ENCODE data around the gene LRRC8A. TPM values are rescaled to one million over a fixed set of nuclear protein-coding genes. Genes with fewer than 3 reads are reported as not detected.
"Not testable (repeated sequence)": the region's sequence is repeated elsewhere in the genome, so short reads cannot be mapped to it uniquely, and the experiment has no call there.

The LRRC8A gene
- total and polyA plus RNA-seq, 2 of the 8 experiments (the other 6 are each of a cell fraction or from before 2014, with no cell fraction given) = 103 to 111 TPM

DNA sequence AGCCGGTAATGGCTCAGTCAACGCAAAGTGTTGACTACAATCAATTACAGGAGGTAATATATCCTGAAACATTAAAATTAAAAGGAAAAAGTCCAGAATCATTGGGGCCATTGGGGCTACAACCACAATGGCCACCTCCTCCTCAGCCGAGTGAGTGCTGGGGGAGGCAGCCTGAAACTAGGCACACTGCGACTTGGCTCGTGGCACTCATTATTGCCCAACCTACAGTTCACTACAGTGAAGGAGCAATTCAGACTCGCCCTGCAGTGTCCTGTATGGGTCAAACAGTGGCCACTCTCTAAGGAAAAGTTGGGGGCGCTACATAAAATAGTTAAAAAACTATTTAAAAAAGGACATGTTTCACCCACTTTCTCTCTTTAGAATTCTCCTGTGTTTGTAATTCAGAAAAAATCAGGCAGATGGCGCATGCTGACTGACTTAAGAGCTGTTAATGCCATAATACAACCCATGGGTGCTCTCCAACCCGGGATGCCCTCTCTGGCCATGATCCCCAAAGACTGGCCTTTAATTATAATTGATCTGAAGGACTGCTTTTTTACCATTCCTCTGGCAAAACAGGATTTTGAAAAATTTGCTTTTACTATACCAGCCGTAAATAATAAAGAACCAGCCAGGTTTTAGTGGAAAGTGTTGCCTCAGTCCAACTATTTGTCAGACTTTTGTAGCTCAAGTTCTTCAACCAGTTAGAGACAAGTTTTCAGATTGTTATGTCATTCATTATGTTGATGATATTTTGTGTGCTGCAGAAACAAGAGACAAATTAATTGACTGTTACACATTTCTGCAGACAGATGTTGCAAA lies 29.9 kb upstream of the LRRC8A start:
- not testable (repeated sequence) for H3K18ac ChIP-seq (ENCODE audit: extremely low read depth, low read length); H2BK120ac ChIP-seq (replicated peaks; ENCODE audit: low read depth, low read length); H3K27me3 ChIP-seq (replicated peaks in 1 of 4; ENCODE audit: control insufficient read depth in 3 of 4, extremely low read depth in 1 of 4, insufficient read depth in 3 of 4, low read length in 3 of 4); H2BK15ac ChIP-seq (ENCODE audit: low read length); H3K9ac ChIP-seq (replicated peaks in 1 of 4; ENCODE audit: extremely low read depth in 1 of 4, low read depth in 3 of 4, low read length in 3 of 4); FAIRE-seq; H3K56ac ChIP-seq (replicated peaks; ENCODE audit: insufficient read length, low read depth, low read length); H4K91ac ChIP-seq (replicated peaks; ENCODE audit: insufficient read length, low read length); H3K27ac ChIP-seq (ENCODE audit: low read depth, low read length); H3K4me1 ChIP-seq (replicated peaks in 1 of 4; ENCODE audit: control insufficient read depth in 3 of 4, insufficient read depth in 4 of 4, low read length in 3 of 4); H3K4me3 ChIP-seq (ENCODE audit: extremely low read depth in 1 of 4, insufficient read depth in 2 of 4, low read depth in 3 of 4, low read length in 4 of 4); H2BK20ac ChIP-seq (ENCODE audit: low read length); H2AFZ ChIP-seq (ENCODE audit: low read length); H3K36me3 ChIP-seq (ENCODE audit: control insufficient read depth in 2 of 4, insufficient read depth in 4 of 4, low read length in 3 of 4); H3K14ac ChIP-seq (ENCODE audit: insufficient read length); H2AK5ac ChIP-seq (ENCODE audit: low read depth, low read length); H3K79me1 ChIP-seq (ENCODE audit: low read depth, low read length); H3K4me2 ChIP-seq (ENCODE audit: insufficient read depth in 1 of 2, low read depth in 2 of 2, low read length in 2 of 2); H2BK5ac ChIP-seq (ENCODE audit: low read depth, low read length); DNase-seq (ENCODE audit: low read depth in 1 of 2, low spot score in 2 of 2); H4K5ac ChIP-seq (ENCODE audit: insufficient read length, low read depth, low read length); H3K79me2 ChIP-seq (ENCODE audit: control insufficient read depth in 1 of 2, insufficient read depth in 2 of 2, low read length in 2 of 2); H3K4ac ChIP-seq (replicated peaks; ENCODE audit: insufficient read length, low read depth, low read length); H3K23ac ChIP-seq (ENCODE audit: insufficient read length); H2BK12ac ChIP-seq (ENCODE audit: low read depth, low read length); H3K23me2 ChIP-seq (ENCODE audit: low read depth, low read length); H4K20me1 ChIP-seq (replicated peaks in 1 of 2; ENCODE audit: control insufficient read depth in 1 of 2, insufficient read depth in 2 of 2, low read length in 2 of 2); H4K8ac ChIP-seq (ENCODE audit: extremely low read depth, insufficient read depth, low read length)
- WGBS, 2 experiments (ENCODE audit: extremely low coverage in 1 of 2, insufficient coverage in 1 of 2, insufficient read length in 1 of 2, insufficient replicate concordance in 2 of 2, low coverage in 1 of 2, low lambda C conversion rate in 2 of 2, missing lambda C conversion rate in 1 of 2) = 84% methylated on average over 10 of the region's 10 CpGs; no CpG with 5 or more reads in 1 of the 2 experiments
- TF ChIP-seq, protein P1, sequence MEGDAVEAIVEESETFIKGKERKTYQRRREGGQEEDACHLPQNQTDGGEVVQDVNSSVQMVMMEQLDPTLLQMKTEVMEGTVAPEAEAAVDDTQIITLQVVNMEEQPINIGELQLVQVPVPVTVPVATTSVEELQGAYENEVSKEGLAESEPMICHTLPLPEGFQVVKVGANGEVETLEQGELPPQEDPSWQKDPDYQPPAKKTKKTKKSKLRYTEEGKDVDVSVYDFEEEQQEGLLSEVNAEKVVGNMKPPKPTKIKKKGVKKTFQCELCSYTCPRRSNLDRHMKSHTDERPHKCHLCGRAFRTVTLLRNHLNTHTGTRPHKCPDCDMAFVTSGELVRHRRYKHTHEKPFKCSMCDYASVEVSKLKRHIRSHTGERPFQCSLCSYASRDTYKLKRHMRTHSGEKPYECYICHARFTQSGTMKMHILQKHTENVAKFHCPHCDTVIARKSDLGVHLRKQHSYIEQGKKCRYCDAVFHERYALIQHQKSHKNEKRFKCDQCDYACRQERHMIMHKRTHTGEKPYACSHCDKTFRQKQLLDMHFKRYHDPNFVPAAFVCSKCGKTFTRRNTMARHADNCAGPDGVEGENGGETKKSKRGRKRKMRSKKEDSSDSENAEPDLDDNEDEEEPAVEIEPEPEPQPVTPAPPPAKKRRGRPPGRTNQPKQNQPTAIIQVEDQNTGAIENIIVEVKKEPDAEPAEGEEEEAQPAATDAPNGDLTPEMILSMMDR (IDR thresholded peaks at IDR 0.05; ENCODE audit: control extremely low read depth in 1 of 3, insufficient read depth in 1 of 3, low read depth in 1 of 3, low read length in 3 of 3) = peak; percentile 8 to 65 (median 26)
- peak; percentile 64 to 68 for TF ChIP-seq RAD21 (IDR thresholded peaks at IDR 0.05 in 1 of 2, conservative IDR thresholded peaks at IDR 0.05 in 1 of 2; ENCODE audit: low read depth in 2 of 2, low read length in 2 of 2)
- H3K9me3 ChIP-seq (ENCODE audit: insufficient read depth in 2 of 2, low read depth in 1 of 2, low read length in 1 of 2) = peaks cover 8 to 12% of the 10 kb centered on the region in 2 experiments; a peak in 3 of 4 replicates
- CTCF ChIA-PET (ENCODE audit: partially characterized antibody) = interaction anchor here (0.6 to 4.3 kb wide), 20 partner anchors 9 to 1775 kb away, joined by 3 to 44 read pairs (median 4); partner anchors contain the start of gene SPOUT1
- POLR2A ChIA-PET (ENCODE audit: partially characterized antibody) = interaction anchor here (1.0 to 1.4 kb wide), 2 partner anchors 31 to 98 kb away, joined by 3 read pairs; no protein-coding TSS in a partner anchor
